Activated T-cell treated with anti-CD3 and anti-CD28 coated beads, Interleukin-2, amount 50 U/mL, for 72 hours (primary cell): ENCODE measurements around the gene TECR. TPM values are rescaled to one million over a fixed set of nuclear protein-coding genes. Genes with fewer than 3 reads are reported as not detected.
A peak's percentile ranks its signal among the peaks of the same experiment; 100 is the strongest.

ENCODE experiments used
- ATAC-seq, 2 donors: fragments of 150-1000 bp; cut with Tn5 transposase; replicated peaks in 1 of 2; 2 replicates each; pipeline ENCODE4 v1.10.0; 2021; ENCODE audit warnings: moderate library complexity in 2 of 2, mild to moderate bottlenecking in 1 of 2
- DNase-seq, 2 donors: peaks; one replicate each; pipeline ENCODE4 v3.0.0; 2021 to 2022; ENCODE audit warnings: mixed read lengths in 1 of 2
- H3K27ac Mint-ChIP-seq: one replicate; pipeline ENCODE4 v1.8.0; 2022; ENCODE audit warnings: mild to moderate bottlenecking, moderate library complexity, mixed read lengths
- H3K27me3 Mint-ChIP-seq: one replicate; pipeline ENCODE4 v1.8.0; 2022; ENCODE audit warnings: low read depth, mixed read lengths
- H3K36me3 Mint-ChIP-seq, 2 donors: one replicate each; pipeline ENCODE4 v1.8.0; 2022; ENCODE audit warnings: mixed read lengths in 2 of 2, mild to moderate bottlenecking in 1 of 2; ENCODE audit not compliant: insufficient read depth in 2 of 2
- H3K4me1 Mint-ChIP-seq: one replicate; pipeline ENCODE4 v1.8.0; 2022; ENCODE audit warnings: low read depth, mixed read lengths
- H3K4me3 Mint-ChIP-seq, 2 donors: one replicate each; pipeline ENCODE4 v1.8.0; 2022; ENCODE audit warnings: mild to moderate bottlenecking in 2 of 2, mixed read lengths in 2 of 2, moderate library complexity in 2 of 2
- H3K9me3 Mint-ChIP-seq, 2 donors: one replicate each; pipeline ENCODE4 v1.8.0; 2022; ENCODE audit warnings: mixed read lengths in 2 of 2
- total RNA-seq, 2 donors: library from RNA; stranded (reverse); gene quantifications; one replicate each; pipeline ENCODE4 v1.2.3, GENCODE V29; 2022

TECR gene
- total RNA-seq, 2 donors from 2014 or later = 105 to 106 TPM

DNA sequence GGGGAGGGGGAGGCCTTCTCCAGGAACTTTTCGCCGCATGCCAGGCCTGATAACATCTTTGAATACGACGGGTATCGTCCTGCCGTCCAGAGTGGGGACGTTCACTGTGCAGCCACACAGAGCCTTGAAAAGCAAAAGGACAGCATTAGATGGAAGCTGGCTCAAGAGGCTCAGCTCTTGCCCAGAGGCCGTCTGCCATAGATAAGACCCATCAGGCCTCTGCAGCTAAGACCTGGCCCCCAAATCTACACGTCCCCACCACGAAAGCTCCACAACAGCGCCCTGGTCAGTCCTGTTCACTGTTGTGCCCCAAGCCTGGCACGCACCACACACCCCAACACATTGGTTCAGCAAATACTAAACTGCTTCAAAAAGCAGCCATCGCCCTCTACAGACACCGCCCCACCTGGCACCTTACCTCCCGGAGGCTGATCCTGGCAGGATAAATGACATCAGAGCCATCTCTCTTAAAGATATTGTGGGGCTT, 13.3 kb upstream of the TECR start:
- Mint-ChIP-seq H3K27ac (peak overlapping the region; percentile 99), H3K4me1 (peaks cover 61% of the 10 kb centered on the region), H3K36me3 (peaks cover 22 to 30% of the 10 kb centered on the region in 2 donors), H3K9me3 (no peaks in the 10 kb centered on the region), H3K27me3 (no peaks in the 10 kb centered on the region), H3K4me3 (peak overlapping the region; percentile 88 to 89)
- no peak for DNase-seq
- ATAC-seq = no peak

DNA sequence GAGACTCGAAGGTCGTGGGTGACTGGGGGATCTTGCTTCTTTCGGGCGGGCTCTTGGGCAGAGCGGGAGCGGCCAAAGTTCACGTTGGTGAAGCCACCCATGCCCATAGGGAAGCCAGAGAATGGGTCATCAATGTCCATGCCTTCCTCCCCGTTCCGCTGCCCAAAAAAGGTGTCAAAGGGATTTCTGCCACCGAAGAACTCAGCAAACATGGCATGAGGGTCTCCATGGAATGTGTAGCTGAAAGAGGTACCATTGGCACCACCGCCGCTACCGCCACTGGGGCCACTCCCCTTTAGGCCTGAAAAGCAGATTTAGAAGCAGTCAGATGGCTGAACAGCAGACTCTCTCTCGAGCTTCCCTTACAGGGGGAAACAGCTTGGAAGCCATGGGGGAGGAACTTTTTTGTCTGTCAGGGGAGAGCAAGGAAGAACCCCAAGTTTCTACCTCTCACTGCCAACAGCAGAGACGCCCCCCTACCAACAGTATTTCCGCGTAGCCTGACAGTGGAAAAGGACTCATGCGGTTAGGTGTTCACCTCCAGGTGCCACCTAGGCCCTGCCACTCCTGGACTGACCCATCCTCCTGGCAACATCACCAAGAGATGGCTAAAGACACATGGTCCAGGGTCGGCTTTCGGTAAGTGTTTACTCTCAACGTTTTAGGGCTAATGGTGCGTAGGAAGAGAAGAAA, 12.5 kb upstream of the TECR start:
- ATAC-seq = no peak
- no peak for DNase-seq
- Mint-ChIP-seq H3K27me3 (no peaks in the 10 kb centered on the region), H3K27ac (peak overlapping the region; percentile 99), H3K4me3 (peak overlapping the region; percentile 88 to 89), H3K4me1 (peaks cover 63% of the 10 kb centered on the region), H3K9me3 (no peaks in the 10 kb centered on the region), H3K36me3 (peaks cover 22 to 30% of the 10 kb centered on the region in 2 donors)

DNA sequence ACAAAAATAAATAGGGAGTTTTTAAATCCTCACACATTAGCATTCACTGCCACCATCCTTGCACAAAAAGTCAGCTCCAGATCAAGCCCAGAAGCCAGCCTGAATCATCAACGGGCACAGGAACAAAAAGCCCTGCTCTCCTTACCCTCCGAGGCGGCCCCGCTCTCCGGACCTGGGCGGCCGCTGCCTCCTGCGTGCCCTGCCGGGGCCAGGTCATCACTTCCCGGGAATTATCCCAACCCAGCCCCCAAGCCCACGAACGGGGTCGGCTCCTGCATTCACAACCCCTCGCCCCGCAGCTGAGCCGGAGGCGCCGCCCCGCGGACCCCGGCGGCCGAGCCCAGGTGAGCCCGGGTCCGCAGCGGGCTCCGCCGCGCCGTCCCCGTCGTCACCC, 12.0 kb upstream of the TECR start:
- Mint-ChIP-seq H3K36me3 (peaks cover 22 to 30% of the 10 kb centered on the region in 2 donors), H3K4me3 (peak overlapping the region; percentile 88 to 89), H3K4me1 (peaks cover 69% of the 10 kb centered on the region), H3K27me3 (no peaks in the 10 kb centered on the region), H3K9me3 (no peaks in the 10 kb centered on the region), H3K27ac (peak overlapping the region; percentile 99)
- DNase-seq = no peak
- no peak for ATAC-seq

DNA sequence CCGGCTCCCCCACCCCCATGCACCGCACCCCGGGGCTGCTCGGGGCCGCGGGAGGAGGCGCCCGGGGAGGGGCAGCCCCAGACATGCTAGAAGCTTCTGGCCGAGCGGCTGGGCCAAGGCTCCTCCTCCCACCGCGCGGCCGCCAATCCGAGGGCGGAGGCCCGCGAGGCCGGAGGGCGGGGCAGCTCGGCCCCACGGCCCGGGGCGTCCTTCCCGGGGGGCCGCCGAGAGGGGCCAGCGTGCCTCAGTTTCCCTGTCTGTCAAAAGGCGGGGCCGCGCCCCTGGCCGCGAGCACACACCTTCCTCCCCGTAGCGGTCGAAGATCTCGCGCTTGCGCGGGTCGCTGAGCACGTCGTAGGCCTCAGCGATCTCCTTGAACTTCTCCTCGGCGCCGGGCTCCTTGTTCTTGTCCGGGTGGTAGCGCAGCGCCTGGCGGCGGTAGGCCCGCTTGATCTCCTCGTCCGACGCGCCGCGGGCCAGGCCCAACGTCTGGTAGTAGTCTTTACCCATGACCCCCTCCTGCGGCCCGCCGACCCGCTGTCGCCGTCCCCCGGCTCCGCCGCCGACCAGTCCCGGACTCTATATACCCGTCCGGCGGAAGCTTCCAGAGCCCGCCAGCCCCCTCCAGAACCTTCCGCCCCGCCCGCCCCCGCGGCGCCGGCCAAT, 11.4 kb upstream of the TECR start, which contains the start of gene DNAJB1:
Gene DNAJB1 (minus strand): TSS at position 558 of the 666 bp plus-strand sequence. CDS start 48 bp downstream, at position 510.
- Mint-ChIP-seq H3K4me3 (peak within 1 kb of the TSS; percentile 88 to 89), H3K9me3 (no peaks in the 10 kb centered on the region), H3K36me3 (peaks cover 22 to 30% of the 10 kb centered on the region in 2 donors), H3K4me1 (peaks cover 74% of the 10 kb centered on the region), H3K27ac (peak within 1 kb of the TSS; percentile 99), H3K27me3 (no peaks in the 10 kb centered on the region)
- peak; percentile 84 to 86 for DNase-seq
- ATAC-seq = peak; percentile 65 to 72

DNA sequence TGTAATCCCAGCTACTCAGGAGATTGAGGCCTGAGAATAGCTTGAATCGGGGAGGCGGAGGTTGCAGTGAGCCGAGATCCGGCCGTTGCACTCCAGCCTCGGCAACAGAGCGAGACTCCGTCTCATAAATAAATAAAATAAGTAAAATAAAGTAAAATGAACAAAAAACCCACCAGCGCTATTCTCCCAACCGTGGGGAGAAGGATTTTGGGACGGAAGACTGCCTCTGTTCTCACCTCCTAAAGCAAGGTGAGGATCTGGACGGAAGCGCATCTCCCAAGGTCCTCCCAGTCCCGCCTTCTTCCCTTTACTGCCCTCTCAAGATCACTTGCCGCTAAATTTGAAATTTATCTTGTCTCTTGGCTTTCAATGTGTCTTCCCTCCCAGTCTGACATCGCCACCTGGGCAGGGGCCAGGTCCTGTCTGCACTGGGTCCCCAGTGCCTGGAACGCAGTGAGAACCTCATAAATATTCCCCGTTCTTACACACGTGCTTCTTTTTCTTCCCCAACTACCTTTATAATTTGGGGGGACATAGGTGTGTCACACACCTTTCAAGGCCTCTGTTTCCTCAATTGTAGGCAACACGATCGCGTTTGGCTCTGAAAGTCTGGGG, 10.0 kb upstream of the TECR start:
- ATAC-seq (no peak), DNase-seq (no peak)
- no peaks in the 10 kb centered on the region for H3K27me3 Mint-ChIP-seq
- H3K36me3 Mint-ChIP-seq = peaks cover 22 to 30% of the 10 kb centered on the region in 2 donors
- H3K4me3 Mint-ChIP-seq = peak overlapping the region; percentile 88 to 89
- H3K27ac Mint-ChIP-seq = peak overlapping the region; percentile 95
- no peaks in the 10 kb centered on the region for H3K9me3 Mint-ChIP-seq
- peaks cover 67% of the 10 kb centered on the region for H3K4me1 Mint-ChIP-seq

DNA sequence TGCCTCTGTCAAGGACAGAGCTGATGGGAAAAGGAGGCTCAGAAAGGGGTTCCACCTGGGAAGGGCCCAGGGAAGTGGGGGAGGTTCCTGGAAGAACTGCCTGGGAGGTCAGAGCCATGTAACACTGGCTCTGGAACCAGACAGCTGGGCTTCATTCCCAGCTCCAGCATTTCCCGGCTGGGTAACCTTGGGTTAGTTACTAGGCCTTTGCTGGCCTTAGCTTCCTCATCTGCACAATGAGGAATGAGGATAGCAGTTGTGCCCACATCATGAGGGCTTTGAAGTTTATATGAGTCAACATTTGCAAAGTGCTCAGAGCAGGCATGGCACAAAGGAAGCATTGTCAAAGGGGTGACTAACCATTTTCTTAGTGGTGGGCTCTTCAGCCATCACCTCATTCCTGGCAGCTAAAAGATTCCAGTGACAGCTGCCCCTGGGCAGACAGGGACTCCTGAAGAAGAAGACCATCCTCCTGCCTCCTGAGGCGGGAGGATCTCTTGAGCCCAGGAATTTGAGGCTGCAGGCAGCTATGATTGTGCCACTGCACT, 9.5 kb upstream of the TECR start:
- Mint-ChIP-seq H3K36me3 (peaks cover 19 to 25% of the 10 kb centered on the region in 2 donors), H3K27me3 (no peaks in the 10 kb centered on the region), H3K4me1 (peaks cover 62% of the 10 kb centered on the region), H3K27ac (peak overlapping the region; percentile 84), H3K9me3 (no peaks in the 10 kb centered on the region), H3K4me3 (peak overlapping the region; percentile 88 to 89)
- peak in 1 of 2 donors; percentile 48 for DNase-seq
- ATAC-seq = peak in 1 of 2 donors; percentile 15

DNA sequence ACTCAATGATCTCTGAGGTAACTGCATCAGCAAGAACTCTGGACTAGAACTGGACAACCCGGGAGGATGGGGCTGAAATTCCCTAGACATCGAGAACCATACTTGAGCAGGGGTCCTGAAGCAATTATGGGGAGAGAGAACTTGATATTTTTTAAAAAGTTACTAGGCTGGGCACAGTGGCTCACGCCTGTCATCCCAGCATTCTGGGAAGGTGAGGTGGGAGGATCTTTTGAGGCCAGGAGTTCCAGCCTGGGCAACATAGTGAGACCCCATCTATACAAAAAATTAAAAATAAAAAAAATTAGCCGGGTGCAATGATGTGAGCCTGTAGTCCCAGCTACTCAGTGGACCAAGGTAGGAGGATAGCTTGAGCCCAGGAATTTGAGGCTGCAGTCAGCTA, 8.9 kb upstream of the TECR start:
- peak overlapping the region; percentile 48 for H3K27ac Mint-ChIP-seq
- peak overlapping the region in 1 of 2 donors; percentile 89 for H3K4me3 Mint-ChIP-seq
- H3K9me3 Mint-ChIP-seq = no peaks in the 10 kb centered on the region
- ATAC-seq = no peak
- peaks cover 56% of the 10 kb centered on the region for H3K4me1 Mint-ChIP-seq
- H3K27me3 Mint-ChIP-seq = no peaks in the 10 kb centered on the region
- no peak for DNase-seq
- H3K36me3 Mint-ChIP-seq = peaks cover 15 to 20% of the 10 kb centered on the region in 2 donors

DNA sequence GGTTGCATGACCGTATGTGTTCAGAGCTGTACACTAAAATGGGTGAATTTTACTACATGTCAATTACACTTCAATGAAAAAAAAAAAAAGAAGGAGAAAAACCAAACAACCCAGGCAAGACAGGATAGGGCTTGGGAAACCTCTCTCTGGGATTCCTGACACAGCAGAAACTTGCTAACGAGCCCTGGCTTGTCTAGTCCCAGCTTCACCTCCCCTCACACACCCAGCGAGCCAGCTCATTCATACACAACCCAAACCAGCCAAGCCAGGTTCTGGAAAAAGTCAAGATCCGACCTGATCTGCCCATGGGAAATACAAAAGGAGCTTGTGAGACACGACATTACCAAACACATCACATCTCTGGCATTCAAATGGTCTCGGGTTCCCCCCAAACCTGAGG, 3.7 kb upstream of the TECR start:
- no peak overlapping the region for H3K27ac Mint-ChIP-seq
- peaks cover 0 to 2% of the 10 kb centered on the region in 2 donors for H3K36me3 Mint-ChIP-seq
- ATAC-seq (no peak), DNase-seq (no peak)
- H3K4me1 Mint-ChIP-seq = peaks cover 45% of the 10 kb centered on the region
- H3K9me3 Mint-ChIP-seq = no peaks in the 10 kb centered on the region
- no peak overlapping the region for H3K4me3 Mint-ChIP-seq
- H3K27me3 Mint-ChIP-seq = no peaks in the 10 kb centered on the region

DNA sequence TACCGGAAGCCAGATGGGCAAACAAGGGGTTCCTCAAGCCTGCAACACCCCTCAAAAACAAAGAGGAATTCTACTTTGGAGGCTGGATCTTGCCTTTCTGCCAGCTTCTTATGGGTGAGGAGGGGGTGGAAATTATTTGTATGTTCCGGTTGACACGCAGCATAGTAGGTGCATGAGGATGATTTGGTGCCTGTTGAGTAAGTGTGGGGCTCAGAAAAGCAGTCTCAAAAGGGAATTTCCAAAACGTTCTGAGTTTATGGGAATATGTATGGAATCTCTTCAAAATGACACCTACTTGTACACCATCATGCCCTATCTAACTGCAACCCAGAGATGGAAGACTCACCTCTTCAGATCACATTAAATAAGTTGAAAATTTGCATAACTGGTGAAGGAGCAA, 3.0 kb upstream of the TECR start:
- Mint-ChIP-seq H3K9me3 (no peaks in the 10 kb centered on the region), H3K27me3 (no peaks in the 10 kb centered on the region), H3K4me1 (peaks cover 50% of the 10 kb centered on the region), H3K4me3 (peak overlapping the region in 1 of 2 donors; percentile 37), H3K36me3 (peaks cover 0 to 2% of the 10 kb centered on the region in 2 donors), H3K27ac (no peak overlapping the region)
- no peak for ATAC-seq
- no peak for DNase-seq

DNA sequence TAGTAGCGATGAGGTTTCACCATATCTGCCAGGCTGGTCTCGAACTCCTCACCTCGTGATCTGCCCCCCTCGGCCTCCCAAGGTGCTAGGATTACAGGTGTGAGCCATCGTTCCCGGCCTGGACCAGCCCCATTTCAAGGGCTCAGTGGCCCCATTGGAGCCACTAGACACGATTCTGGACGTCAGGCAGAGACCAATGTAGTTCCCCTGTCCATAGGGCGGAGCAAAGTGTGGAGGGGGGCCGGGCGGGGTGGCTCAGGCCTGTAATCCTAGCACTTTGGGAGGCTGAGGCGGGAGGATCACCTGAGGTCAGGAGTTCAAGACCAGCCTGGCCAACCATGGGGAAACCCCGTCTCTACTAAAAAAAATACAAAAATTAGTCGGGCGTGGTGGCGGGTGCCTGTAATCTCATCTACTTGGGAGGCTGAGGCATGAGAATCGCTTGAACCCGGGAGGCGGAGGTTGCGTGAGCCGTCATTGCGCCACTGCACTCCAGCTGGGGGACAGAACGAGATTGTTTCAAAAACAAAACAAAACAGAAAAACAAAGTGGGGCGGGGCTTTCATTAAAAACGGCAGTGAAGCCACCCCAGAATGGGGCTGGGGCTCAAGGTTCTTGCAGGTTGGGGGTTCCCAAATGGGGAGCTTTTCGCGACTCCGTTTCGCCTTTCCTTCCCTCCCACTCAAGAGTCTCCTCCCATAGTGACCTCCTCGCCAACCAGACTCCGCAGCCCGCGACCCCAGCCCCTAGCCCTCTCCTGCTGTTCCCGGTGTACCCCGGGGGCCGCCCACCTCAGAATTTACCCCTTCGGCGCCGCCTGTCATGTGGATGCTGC, 758 bp upstream of the TECR start:
- Mint-ChIP-seq H3K27ac (peak overlapping the region; percentile 42), H3K36me3 (peaks cover 0 to 2% of the 10 kb centered on the region in 2 donors), H3K4me3 (peak overlapping the region; percentile 95 to 99), H3K4me1 (peaks cover 46% of the 10 kb centered on the region), H3K9me3 (no peaks in the 10 kb centered on the region), H3K27me3 (no peaks in the 10 kb centered on the region)
- ATAC-seq = no peak
- DNase-seq = no peak

DNA sequence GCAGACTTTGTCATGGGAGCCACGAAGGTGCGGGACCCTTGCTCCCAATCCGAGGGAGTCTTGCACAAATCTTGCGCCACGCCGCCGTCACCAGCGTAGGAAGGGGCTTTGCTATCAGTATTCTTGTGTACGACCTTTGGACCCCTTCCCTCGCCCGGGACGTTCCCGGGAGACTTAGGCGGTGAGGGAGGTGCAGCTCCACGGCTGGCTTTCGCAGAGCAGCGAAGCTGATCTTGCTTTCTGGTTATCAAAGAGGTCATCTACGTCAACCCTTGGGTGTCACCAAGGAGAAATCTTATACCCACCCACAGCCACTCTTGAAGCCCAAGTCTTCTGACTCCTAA, 583 bp downstream of the TECR start:
- peaks cover 46% of the 10 kb centered on the region for H3K4me1 Mint-ChIP-seq
- no peaks in the 10 kb centered on the region for H3K27me3 Mint-ChIP-seq
- peaks cover 0 to 4% of the 10 kb centered on the region in 2 donors for H3K36me3 Mint-ChIP-seq
- peak overlapping the region; percentile 45 for H3K27ac Mint-ChIP-seq
- ATAC-seq (no peak), DNase-seq (peak in 1 of 2 donors; percentile 41)
- no peaks in the 10 kb centered on the region for H3K9me3 Mint-ChIP-seq
- peak overlapping the region; percentile 95 to 99 for H3K4me3 Mint-ChIP-seq

DNA sequence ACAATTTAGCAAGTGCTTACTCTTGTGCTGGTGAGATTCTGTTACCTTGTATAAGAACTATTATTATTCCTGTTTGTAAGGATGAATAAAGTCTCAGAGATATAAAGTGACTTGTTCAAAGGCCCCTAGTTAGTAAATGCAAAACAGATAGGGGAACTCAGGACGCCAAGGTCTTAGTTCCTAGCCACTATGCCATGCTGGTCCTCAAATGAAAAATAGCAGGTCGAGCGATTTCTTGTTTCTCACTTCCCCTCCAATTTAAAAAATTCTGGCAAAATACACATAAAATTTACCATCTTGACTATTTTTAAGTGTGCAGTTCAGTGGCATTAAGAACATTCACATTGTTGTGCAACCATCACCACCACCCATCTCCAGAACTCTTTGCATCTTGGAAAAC, 1.1 kb downstream of the TECR start:
- Mint-ChIP-seq H3K4me1 (peaks cover 47% of the 10 kb centered on the region), H3K27ac (peak overlapping the region; percentile 58)

More for the DNA sequence above, 1.1 kb downstream of the TECR start:
- Mint-ChIP-seq H3K36me3 (peaks cover 0 to 4% of the 10 kb centered on the region in 2 donors), H3K27me3 (no peaks in the 10 kb centered on the region), H3K4me3 (peak overlapping the region; percentile 78 to 99), H3K9me3 (no peaks in the 10 kb centered on the region)
- no peak for DNase-seq
- ATAC-seq = no peak
